Dermis microvascular lymphatic vessel endothelial cell (primary cell): ENCODE results near the gene ABCB8. TPM values are rescaled to one million over a fixed set of nuclear protein-coding genes. Genes with fewer than 3 reads are reported as not detected.

Experiments
- DNase-seq, 2 donors: peaks; one replicate each; pipeline versions ENCODE4 v3.0.0 to v3.0.0-alpha.2; 2010; ENCODE audit warnings: low read depth in 2 of 2
- total RNA-seq: library from RNA; depleted of rRNA; stranded (reverse); fragments of >200 nt; gene quantifications from 2 replicates; pipeline ENCODE4 v1.2.1, GENCODE V29; 2014

ABCB8 gene
- total RNA-seq, 1 donor from 2014 or later, result 13.9 TPM

DNA sequence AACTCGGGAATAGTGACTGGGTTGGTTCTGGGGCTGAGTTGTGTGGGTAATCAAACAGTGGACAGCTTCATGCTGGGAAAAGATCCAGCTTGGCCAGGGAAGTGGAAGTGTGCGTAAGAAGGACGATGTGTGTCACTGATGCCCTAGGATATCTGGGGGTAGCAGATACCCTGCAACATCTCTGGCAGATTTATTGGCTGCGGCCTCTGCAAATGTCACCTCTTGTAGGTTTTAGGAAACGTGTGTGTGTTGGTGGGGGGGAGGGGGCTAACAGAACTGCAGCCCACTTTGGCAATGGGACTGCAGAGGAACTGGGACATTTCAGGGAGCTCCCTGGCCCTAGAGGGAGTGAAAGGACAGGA is 57.1 kb downstream of the ABCB8 start:
- peak; percentile 50 to 58 for DNase-seq

GRCh38 chr7:151085691-151086620 is 57.7 kb downstream of the ABCB8 start, which contains the start of gene AGAP3:
TSS of gene AGAP3 (plus strand) at chr7:151086475. CDS start at chr7:151086742, 267 bp downstream.
- DNase-seq, result peak; percentile 42 to 88

- peak in 1 of 2 donors; percentile 41 for DNase-seq
Observed at GRCh38 chr7:151086802-151087244, 58.6 kb downstream of the ABCB8 start.

- DNase-seq, result peak in 1 of 2 donors; percentile 58
Observed at GRCh38 chr7:151087245-151088018, 59.2 kb downstream of the ABCB8 start.

GRCh38 chr7:151088019-151088855 is 60.0 kb downstream of the ABCB8 start:
- peak in 1 of 2 donors; percentile 52 for DNase-seq

DNA sequence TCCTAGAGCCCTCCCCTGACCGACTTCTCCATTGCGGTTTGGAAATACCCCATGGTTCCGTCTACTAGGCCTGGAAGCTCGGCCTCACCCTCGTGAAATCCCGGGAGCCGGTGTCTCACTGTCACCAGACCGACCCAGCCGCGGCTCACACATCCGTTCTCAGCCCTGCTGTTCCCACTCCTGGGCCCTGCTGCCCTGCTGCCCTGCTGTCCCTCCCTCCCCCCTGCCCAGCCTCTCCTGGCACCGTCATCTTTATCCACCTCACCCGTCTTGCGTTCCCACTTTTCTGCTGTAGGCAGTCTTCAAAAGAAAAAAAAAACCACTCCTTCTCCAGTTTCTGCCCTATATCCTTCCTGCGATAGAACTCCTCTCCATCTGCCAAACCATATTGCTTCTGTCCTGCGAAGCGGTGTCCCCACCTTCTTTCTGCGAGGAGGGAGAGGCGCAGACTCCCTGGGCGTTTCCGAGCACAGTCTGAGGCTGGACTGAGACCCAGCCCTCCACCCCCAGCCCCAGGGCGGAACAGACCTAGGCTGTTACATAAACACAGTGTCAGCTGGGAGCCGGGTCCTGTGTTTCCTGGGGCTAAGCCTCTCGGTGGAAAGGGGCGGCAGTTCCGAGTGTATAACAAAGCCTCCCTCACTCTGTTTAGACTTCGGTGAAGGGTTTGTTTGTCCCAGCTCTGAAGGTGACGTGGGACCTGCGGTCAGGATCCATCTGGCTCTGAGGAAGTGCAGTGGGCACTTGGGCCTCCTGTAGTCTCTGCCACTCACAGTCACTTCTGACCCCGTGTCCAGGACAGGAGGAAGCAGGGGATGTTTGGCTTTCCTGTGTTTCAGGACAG is 60.8 kb downstream of the ABCB8 start:
- DNase-seq, result peak; percentile 93 to 97

DNA sequence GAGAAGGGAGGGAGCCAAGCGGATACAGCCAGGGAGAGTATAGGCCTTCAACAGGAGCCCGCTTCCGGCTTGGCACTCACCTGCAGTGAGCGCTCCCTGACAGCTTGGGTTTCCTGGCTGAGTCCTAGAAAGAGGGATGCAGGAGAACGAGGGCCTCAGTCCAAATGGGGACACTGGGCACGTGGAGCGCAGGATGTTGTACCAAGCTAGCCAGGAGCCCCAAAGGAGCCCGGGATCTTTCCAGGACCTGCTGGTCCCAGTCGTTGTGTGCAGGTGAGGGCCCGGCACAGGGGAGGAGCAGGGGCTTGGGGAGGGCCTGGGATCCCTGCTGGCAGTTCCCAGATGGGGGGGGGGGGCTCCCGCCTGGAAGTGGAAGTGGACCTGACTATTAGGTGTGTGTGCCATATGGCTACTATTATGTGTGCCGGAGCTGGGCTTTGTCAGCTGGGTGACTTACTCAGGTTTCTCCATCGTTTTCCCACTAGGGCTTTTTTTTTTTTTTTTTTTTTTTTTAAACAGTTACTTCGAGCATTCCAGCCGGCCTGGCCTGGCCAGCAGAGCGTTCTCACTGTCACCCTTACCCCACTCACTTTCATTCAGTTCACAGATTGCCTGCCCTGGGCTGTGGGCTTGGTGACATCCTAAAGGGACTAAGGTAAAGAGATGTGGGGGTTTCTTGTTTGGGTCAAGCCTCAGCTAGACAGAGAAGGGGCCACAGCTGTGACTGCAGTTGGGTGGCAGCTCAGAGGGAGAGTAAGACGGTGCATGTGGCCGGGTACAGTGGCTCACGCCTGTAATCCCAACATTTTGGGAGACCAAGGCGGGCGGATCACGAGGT is 61.9 kb downstream of the ABCB8 start:
- peak in 1 of 2 donors; percentile 53 for DNase-seq

GRCh38 chr7:151091003-151091402 is 62.8 kb downstream of the ABCB8 start:
- no peak for DNase-seq

GRCh38 chr7:151091431-151091830 is 63.2 kb downstream of the ABCB8 start:
- no peak for DNase-seq

DNA sequence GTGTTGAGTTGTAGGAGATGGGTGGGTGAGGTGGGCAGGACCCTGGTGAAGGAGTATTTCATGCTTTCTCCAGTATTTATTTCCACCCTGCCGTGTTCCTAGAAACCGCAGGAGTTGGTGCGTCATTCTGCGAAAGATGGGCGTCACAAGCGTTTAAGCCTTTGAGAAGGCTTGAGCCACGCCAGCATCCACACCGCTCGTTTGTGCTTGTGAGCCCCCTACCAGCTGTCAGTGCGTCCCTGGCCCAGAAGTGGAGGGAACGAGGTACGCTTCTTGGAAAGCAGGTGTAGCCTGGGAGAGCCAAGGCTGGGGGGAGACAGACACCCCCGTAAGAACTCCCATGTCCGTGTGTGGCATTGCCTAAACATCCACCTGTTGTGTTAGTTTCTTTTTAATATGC is 63.7 kb downstream of the ABCB8 start:
- no peak for DNase-seq

GRCh38 chr7:151093748-151094147 is 65.5 kb downstream of the ABCB8 start:
- no peak for DNase-seq

- DNase-seq, result no peak
Observed at GRCh38 chr7:151094675-151095074, 66.4 kb downstream of the ABCB8 start.

DNA sequence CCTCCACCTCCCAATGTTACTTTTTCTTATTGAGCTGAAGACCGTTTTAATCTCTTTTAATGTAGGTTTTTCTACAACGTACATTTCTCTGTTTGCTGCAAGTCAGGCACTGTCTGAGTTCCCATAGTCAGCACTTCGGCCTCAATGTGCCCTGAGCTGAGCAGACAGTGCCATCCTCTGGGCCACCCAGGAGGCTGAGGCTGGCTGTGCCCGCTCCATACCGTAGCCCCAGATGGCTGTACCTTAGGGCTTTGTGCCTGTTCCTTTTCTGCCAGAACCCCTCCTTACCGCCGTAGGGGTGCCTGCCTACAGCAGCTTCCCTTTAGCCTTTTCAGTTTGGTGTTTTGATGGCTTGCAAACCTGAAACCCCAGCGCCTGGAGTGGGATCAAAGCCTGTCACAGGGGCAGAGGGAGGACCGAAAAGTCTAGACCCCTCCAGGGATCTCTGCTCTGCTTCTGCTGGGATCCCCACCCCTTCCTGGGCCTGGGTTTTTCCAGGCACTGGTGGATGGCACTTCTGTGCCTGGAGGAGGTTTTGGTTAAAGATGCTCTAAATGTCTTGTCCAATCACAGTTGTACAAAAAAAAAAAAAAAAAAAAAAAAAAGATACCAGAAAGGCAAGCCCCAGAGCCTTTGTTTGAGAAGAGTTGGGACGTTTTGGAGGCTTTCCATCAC is 67.0 kb downstream of the ABCB8 start:
- no peak for DNase-seq

- DNase-seq, result peak in 1 of 2 donors; percentile 58
Observed at GRCh38 chr7:151095828-151096475, 67.7 kb downstream of the ABCB8 start.
